GM18526 (cell line): Measurements from ENCODE around the gene GMNC.

ENCODE experiments used
- POLR2A ChIP-seq: IDR thresholded peaks from 3 replicates; pipeline ENCODE4 v1.6.1; 2011; ENCODE audit not compliant: insufficient read length; ENCODE audit errors: extremely low read depth

The GMNC gene

GRCh38 chr3:190854062-190854461 is 8.4 kb downstream of the GMNC start:
- no peak for TF ChIP-seq POLR2A

GRCh38 chr3:190853464-190853863 is 9.0 kb downstream of the GMNC start:
- no peak for TF ChIP-seq POLR2A

- TF ChIP-seq POLR2A, result no peak
Measured at GRCh38 chr3:190849607-190850006, 12.9 kb downstream of the GMNC start.

GRCh38 chr3:190848870-190849269 is 13.6 kb downstream of the GMNC start:
- no peak for TF ChIP-seq POLR2A

- TF ChIP-seq POLR2A, result no peak
Measured at GRCh38 chr3:190847436-190847835, 15.1 kb downstream of the GMNC start.

- TF ChIP-seq POLR2A, result no peak
Measured at GRCh38 chr3:190840146-190840545, 22.3 kb downstream of the GMNC start.

- TF ChIP-seq POLR2A, result no peak
Measured at GRCh38 chr3:190831225-190831624, 31.3 kb downstream of the GMNC start.

GRCh38 chr3:190830031-190830430 is 32.5 kb downstream of the GMNC start:
- TF ChIP-seq POLR2A, result no peak

GRCh38 chr3:190826018-190826417 is 36.5 kb downstream of the GMNC start:
- TF ChIP-seq POLR2A, result no peak

- no peak for TF ChIP-seq POLR2A
Measured at GRCh38 chr3:190825386-190826016, 37.0 kb downstream of the GMNC start.

GRCh38 chr3:190811775-190812480 is 50.6 kb downstream of the GMNC start:
- no peak for TF ChIP-seq POLR2A

GRCh38 chr3:190810957-190811356 is 51.5 kb downstream of the GMNC start:
- no peak for TF ChIP-seq POLR2A

GRCh38 chr3:190809351-190809750 is 53.1 kb downstream of the GMNC start:
- no peak for TF ChIP-seq POLR2A

- TF ChIP-seq POLR2A, result no peak
Measured at GRCh38 chr3:190807719-190808375, 54.6 kb downstream of the GMNC start.
